ENCODE data around the gene BTBD17. TPM values are rescaled to one million over a fixed set of nuclear protein-coding genes. Genes with fewer than 3 reads are reported as not detected.

The BTBD17 gene
- total and polyA plus RNA-seq, 7 donors, result 0.03 TPM; not detected in 6

DNA sequence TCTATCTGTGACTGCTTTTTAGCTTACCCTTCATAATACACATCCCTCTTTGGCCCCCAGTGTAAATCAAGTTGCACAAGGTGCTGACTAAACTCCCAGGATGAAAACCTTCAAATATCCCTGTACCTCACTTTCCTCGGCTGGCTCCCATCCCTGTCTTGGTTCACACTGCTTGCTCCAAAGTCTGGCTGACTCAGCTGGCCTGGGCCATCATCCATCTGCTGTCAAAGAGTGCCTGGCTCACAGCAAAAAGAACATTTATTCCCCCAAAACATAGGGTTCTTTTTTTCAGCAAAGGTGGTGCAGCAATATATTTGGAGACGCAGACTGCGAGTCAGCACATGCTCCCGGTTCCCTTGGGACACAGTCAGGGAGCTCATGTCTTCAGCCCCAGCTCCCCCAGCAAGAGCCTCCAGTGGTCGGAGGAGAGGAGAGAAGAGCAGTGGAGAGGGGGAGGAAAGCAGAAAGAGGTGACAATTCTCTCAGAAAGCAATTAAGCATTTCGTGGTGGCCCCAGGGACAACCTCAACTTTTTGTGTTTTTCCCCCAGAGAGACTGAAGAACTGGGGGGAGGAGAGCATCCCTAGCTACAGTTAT lies 31.8 kb upstream of the BTBD17 start:
- Histone ChIP-seq H3K9me3 (no peaks in the 10 kb centered on the region), H3K27me3 (no peaks in the 10 kb centered on the region), H3K36me3 (no peaks in the 10 kb centered on the region), H3K4me3 (no peak overlapping the region), H3K27ac (no peak overlapping the region), H3K4me1 (no peaks in the 10 kb centered on the region)
- intact Hi-C loops (cut with DNase I), result no loop called here
- TF ChIP-seq POLR2AphosphoS5 (IDR thresholded peaks at IDR 0.05), result no peak
- TF ChIP-seq CTCF (IDR thresholded peaks at IDR 0.05), result no peak
- no peak for TF ChIP-seq EP300 (IDR thresholded peaks at IDR 0.05)
- no peak for TF ChIP-seq POLR2A (IDR thresholded peaks at IDR 0.05)
- 78 to 93% methylated on average over 6 of the region's 6 CpGs for WGBS, 2 donors
- DNase-seq, result no peak

- no peak for DNase-seq
- Histone ChIP-seq H3K27ac (no peak overlapping the region), H3K36me3 (no peaks in the 10 kb centered on the region), H3K4me1 (no peaks in the 10 kb centered on the region), H3K4me3 (no peak overlapping the region), H3K9me3 (no peaks in the 10 kb centered on the region), H3K27me3 (no peaks in the 10 kb centered on the region)
- WGBS, 2 donors, result 70 to 75% methylated on average over 5 of the region's 5 CpGs
- intact Hi-C loops (cut with DNase I), result no loop called here
- no peak for TF ChIP-seq CTCF (IDR thresholded peaks at IDR 0.05)
- no peak for TF ChIP-seq POLR2A (IDR thresholded peaks at IDR 0.05)
- TF ChIP-seq POLR2AphosphoS5 (IDR thresholded peaks at IDR 0.05), result no peak
- no peak for TF ChIP-seq EP300 (IDR thresholded peaks at IDR 0.05)
Observed at GRCh38 chr17:74392848-74393247, 31.2 kb upstream of the BTBD17 start.

- Histone ChIP-seq H3K27me3 (no peaks in the 10 kb centered on the region), H3K36me3 (no peaks in the 10 kb centered on the region), H3K27ac (no peak overlapping the region), H3K4me3 (no peak overlapping the region), H3K4me1 (no peaks in the 10 kb centered on the region), H3K9me3 (no peaks in the 10 kb centered on the region)
- intact Hi-C loops (cut with DNase I), result no loop called here
- 47 to 57% methylated on average over 5 of the region's 5 CpGs for WGBS, 2 donors
- DNase-seq, result no peak
- TF ChIP-seq EP300 (IDR thresholded peaks at IDR 0.05), result no peak
- no peak for TF ChIP-seq POLR2AphosphoS5 (IDR thresholded peaks at IDR 0.05)
Observed at GRCh38 chr17:74391771-74392170, 30.1 kb upstream of the BTBD17 start.

- H3K27ac ChIP-seq, result no peak overlapping the region
- WGBS, 2 donors, result 87 to 89% methylated on average over 11 of the region's 11 CpGs
- no peak for TF ChIP-seq POLR2AphosphoS5 (IDR thresholded peaks at IDR 0.05)
- TF ChIP-seq EP300 (IDR thresholded peaks at IDR 0.05), result no peak
- TF ChIP-seq CTCF (IDR thresholded peaks at IDR 0.05), result no peak
- TF ChIP-seq POLR2A (IDR thresholded peaks at IDR 0.05), result no peak
Observed at GRCh38 chr17:74390680-74391653, 29.3 kb upstream of the BTBD17 start.

GRCh38 chr17:74389937-74390679 lies 28.4 kb upstream of the BTBD17 start:
- Histone ChIP-seq H3K27ac (no peak overlapping the region), H3K9me3 (no peaks in the 10 kb centered on the region), H3K4me1 (no peaks in the 10 kb centered on the region), H3K27me3 (no peaks in the 10 kb centered on the region), H3K4me3 (no peak overlapping the region), H3K36me3 (no peaks in the 10 kb centered on the region)
- TF ChIP-seq CTCF (IDR thresholded peaks at IDR 0.05) (no peak), EP300 (IDR thresholded peaks at IDR 0.05) (no peak), POLR2AphosphoS5 (IDR thresholded peaks at IDR 0.05) (no peak), POLR2A (IDR thresholded peaks at IDR 0.05) (no peak)
- intact Hi-C loops (cut with DNase I), result loop anchor here (10.0 kb wide), 1 partner anchor 215 kb away; no protein-coding TSS in a partner anchor
- no peak for DNase-seq
- 81 to 88% methylated on average over 2 of the region's 2 CpGs for WGBS, 2 donors

More at GRCh38 chr17:74390680-74391653, 29.3 kb upstream of the BTBD17 start:
- intact Hi-C loops (cut with DNase I), result no loop called here
- Histone ChIP-seq H3K36me3 (no peaks in the 10 kb centered on the region), H3K4me3 (no peak overlapping the region), H3K9me3 (no peaks in the 10 kb centered on the region), H3K4me1 (no peaks in the 10 kb centered on the region), H3K27me3 (no peaks in the 10 kb centered on the region)
- no peak for DNase-seq
